Stimulated activated CD4-positive, alpha-beta T cell treated with anti-CD3 and anti-CD28 coated beads, Interleukin-1b, Interleukin-23, amount 100 ng/mL, for 1 hour (primary cell): Measurements from ENCODE around the gene SGMS1.
"Not testable (repeated sequence)": the region's sequence is repeated elsewhere in the genome, so short reads cannot be mapped to it uniquely, and the experiment has no call there.

Experiments used
- DNase-seq, 2 donors: peaks; one replicate each; pipeline ENCODE4 v3.0.0-alpha.2; 2020; ENCODE audit warnings: low read depth in 2 of 2

Gene SGMS1

GRCh38 chr10:50558371-50558770, 65.4 kb downstream of the SGMS1 start:
- DNase-seq, result no peak

- no peak for DNase-seq
Observed at GRCh38 chr10:50557130-50557682, 66.5 kb downstream of the SGMS1 start.

- no peak for DNase-seq
Observed at GRCh38 chr10:50556237-50557120, 67.3 kb downstream of the SGMS1 start.

- DNase-seq, result no peak
Observed at GRCh38 chr10:50554995-50555568, 68.7 kb downstream of the SGMS1 start.

GRCh38 chr10:50554376-50554994, 69.3 kb downstream of the SGMS1 start:
- DNase-seq, result no peak

GRCh38 chr10:50552771-50553535, 70.8 kb downstream of the SGMS1 start:
- no peak for DNase-seq

- no peak for DNase-seq
Observed at GRCh38 chr10:50552308-50552707, 71.4 kb downstream of the SGMS1 start.

- no peak for DNase-seq
Observed at GRCh38 chr10:50551894-50552293, 71.9 kb downstream of the SGMS1 start.

GRCh38 chr10:50550291-50550839, 73.4 kb downstream of the SGMS1 start:
- DNase-seq, result no peak

GRCh38 chr10:50549186-50549585, 74.6 kb downstream of the SGMS1 start:
- not testable (repeated sequence) for DNase-seq

- not testable (repeated sequence) for DNase-seq
Observed at GRCh38 chr10:50548481-50548880, 75.3 kb downstream of the SGMS1 start.

- DNase-seq, result not testable (repeated sequence)
Observed at GRCh38 chr10:50546287-50546686, 77.5 kb downstream of the SGMS1 start.

- no peak for DNase-seq
Observed at GRCh38 chr10:50545846-50546245, 77.9 kb downstream of the SGMS1 start.

- DNase-seq, result no peak
Observed at GRCh38 chr10:50544857-50545429, 78.8 kb downstream of the SGMS1 start.

GRCh38 chr10:50544095-50544856, 79.5 kb downstream of the SGMS1 start:
- DNase-seq, result no peak

- DNase-seq, result no peak
Observed at GRCh38 chr10:50542871-50543270, 80.9 kb downstream of the SGMS1 start.

GRCh38 chr10:50541921-50542320, 81.8 kb downstream of the SGMS1 start:
- no peak for DNase-seq

- no peak for DNase-seq
Observed at GRCh38 chr10:50541317-50541716, 82.4 kb downstream of the SGMS1 start.

- no peak for DNase-seq
Observed at GRCh38 chr10:50540826-50541122, 83.0 kb downstream of the SGMS1 start.

GRCh38 chr10:50540069-50540825, 83.5 kb downstream of the SGMS1 start:
- no peak for DNase-seq
